B cell (primary cell): ENCODE data around the gene MSL3B.

ENCODE experiments used
- ATAC-seq: fragments of 200-7000 bp; cut with Tn5 transposase; one replicate; pipeline ENCODE4 v1.10.0; 2021; ENCODE audit warnings: low read depth, mild to moderate bottlenecking, moderate number of reproducible peaks, moderate library complexity
- CTCF ChIA-PET: fragments of 350-600 bp; sonication (Branson Sonifier 250); formaldehyde crosslinking; loops from one replicate; lab custom pipeline; 2021; ENCODE audit warnings: antibody characterized with exemption, inconsistent platforms; lab: Charles Lee
- POLR2A ChIA-PET: fragments of 350-600 bp; sonication (Branson Sonifier 250); formaldehyde crosslinking; loops from one replicate; lab custom pipeline; 2021; ENCODE audit warnings: antibody characterized with exemption; lab: Charles Lee
- DNase-seq: peaks from one replicate; pipeline ENCODE4 v3.0.0; 2013
- H2AFZ ChIP-seq: 2 replicates; pipeline ENCODE4 v1.6.1; 2012; ENCODE audit warnings: mild to moderate bottlenecking, low read depth, low read length; ENCODE audit not compliant: insufficient read depth, poor library complexity, severe bottlenecking
- H3K27ac ChIP-seq, 2 donors: 1 replicate in 1 of 2; 2 replicates in 1 of 2; pipeline ENCODE4 v1.5.1; 2012 to 2013; ENCODE audit warnings: low read length in 2 of 2, mild to moderate bottlenecking in 2 of 2, moderate library complexity in 1 of 2
- H3K27me3 ChIP-seq, 4 experiments: fragments of 200-600 bp in 1 of 4; sonication (generic) in 1 of 4; replicated peaks in 1 of 4; 1 replicate in 2 of 4; 2 replicates in 2 of 4; pipeline versions ENCODE4 v1.6.1 to v1.7.0; 2013 to 2016; ENCODE audit warnings: low read length in 3 of 4, mild to moderate bottlenecking in 2 of 4, mixed read lengths in 1 of 4, moderate library complexity in 1 of 4; ENCODE audit not compliant: insufficient read depth in 4 of 4, control insufficient read depth in 3 of 4; ENCODE audit errors: control extremely low read depth in 1 of 4
- H3K36me3 ChIP-seq, 2 experiments: replicated peaks in 1 of 2; 1 replicate in 1 of 2; 2 replicates in 1 of 2; pipeline versions ENCODE4 v1.6.1 to v1.7.1; 2013; ENCODE audit warnings: low read length in 1 of 2; ENCODE audit not compliant: insufficient read depth in 2 of 2, control insufficient read depth in 1 of 2; ENCODE audit errors: control extremely low read depth in 1 of 2, extremely low read depth in 1 of 2
- H3K4me1 ChIP-seq, 2 donors: fragments of 200-600 bp in 1 of 2; sonication (generic) in 1 of 2; 1 replicate in 1 of 2; 2 replicates in 1 of 2; pipeline versions ENCODE4 v1.5.1 to v1.6.1; 2013 to 2017; ENCODE audit warnings: low read length in 2 of 2; ENCODE audit not compliant: control insufficient read depth in 2 of 2, insufficient read depth in 2 of 2
- H3K4me2 ChIP-seq: replicated peaks from 2 replicates; pipeline ENCODE3; 2012; ENCODE audit warnings: mild to moderate bottlenecking, low read depth, low read length; ENCODE audit not compliant: poor library complexity, severe bottlenecking
- H3K4me3 ChIP-seq, 5 experiments: fragments of 200-600 bp in 1 of 5; sonication (generic) in 1 of 5; 1 replicate in 3 of 5; 2 replicates in 2 of 5; pipeline versions ENCODE4 v1.5.1 to v1.7.0; 2011 to 2016; ENCODE audit warnings: low read length in 4 of 5, mild to moderate bottlenecking in 4 of 5, low read depth in 2 of 5, control low read depth in 1 of 5, moderate library complexity in 1 of 5; ENCODE audit not compliant: insufficient read depth in 1 of 5; ENCODE audit errors: control extremely low read depth in 1 of 5, extremely low read depth in 1 of 5
- H3K79me2 ChIP-seq: fragments of 200-600 bp; sonication (generic); one replicate; pipeline ENCODE4 v1.6.0; 2016; ENCODE audit warnings: low read length; ENCODE audit not compliant: control insufficient read depth, insufficient read depth
- H3K9ac ChIP-seq: fragments of 200-600 bp; sonication (generic); 2 replicates; pipeline ENCODE4 v1.6.1; 2017; ENCODE audit warnings: mild to moderate bottlenecking, low read length, moderate library complexity
- H3K9me3 ChIP-seq, 3 donors: one replicate each; pipeline versions ENCODE4 v1.6.1 to v1.7.1; 2013; ENCODE audit warnings: low read length in 2 of 3; ENCODE audit not compliant: control insufficient read depth in 2 of 3, insufficient read depth in 1 of 3; ENCODE audit errors: control extremely low read depth in 1 of 3
- H4K20me1 ChIP-seq: 2 replicates; pipeline ENCODE4 v1.6.0; 2012; ENCODE audit warnings: mild to moderate bottlenecking, low read length; ENCODE audit not compliant: insufficient read depth, control insufficient read depth, poor library complexity, severe bottlenecking
- H3K27ac Mint-ChIP-seq: one replicate; pipeline ENCODE4 v1.8.0; 2021; ENCODE audit warnings: mixed read lengths
- H3K27me3 Mint-ChIP-seq: one replicate; pipeline ENCODE4 v1.8.0; 2021; ENCODE audit warnings: mixed read lengths
- H3K4me1 Mint-ChIP-seq: one replicate; pipeline ENCODE4 v1.8.0; 2021; ENCODE audit warnings: mixed read lengths
- H3K4me3 Mint-ChIP-seq: one replicate; pipeline ENCODE4 v1.8.0; 2021; ENCODE audit warnings: mixed read lengths
- H3K9me3 Mint-ChIP-seq: one replicate; pipeline ENCODE4 v1.8.0; 2022; ENCODE audit warnings: mixed read lengths; ENCODE audit not compliant: insufficient read depth
- EZH2 ChIP-seq: IDR thresholded peaks from 2 replicates; pipeline ENCODE4 v1.6.1; 2012; ENCODE audit warnings: borderline replicate concordance, low read depth, mild to moderate bottlenecking, moderate library complexity, low read length; ENCODE audit not compliant: insufficient read depth, poor library complexity, severe bottlenecking
- WGBS: methylation state at CpG from one replicate; pipeline ENCODE4 v1.1.5; 2013; ENCODE audit warnings: missing lambda C conversion rate; ENCODE audit not compliant: insufficient coverage; 5-methylcytosine and 5-hydroxymethylcytosine counted together
- intact Hi-C: fragments of 100-400 bp; cut with micrococcal nuclease; formaldehyde crosslinking; loops from one replicate; pipeline ENCODE4 v1.10.0; 2022
- TF ChIP-seq, protein P1 (sequence below): fragments of 200-600 bp; IDR thresholded peaks from one replicate; pipeline ENCODE4 v1.8.0; 2022; ENCODE audit warnings: antibody characterized with exemption, mild to moderate bottlenecking

MSL3B gene

DNA sequence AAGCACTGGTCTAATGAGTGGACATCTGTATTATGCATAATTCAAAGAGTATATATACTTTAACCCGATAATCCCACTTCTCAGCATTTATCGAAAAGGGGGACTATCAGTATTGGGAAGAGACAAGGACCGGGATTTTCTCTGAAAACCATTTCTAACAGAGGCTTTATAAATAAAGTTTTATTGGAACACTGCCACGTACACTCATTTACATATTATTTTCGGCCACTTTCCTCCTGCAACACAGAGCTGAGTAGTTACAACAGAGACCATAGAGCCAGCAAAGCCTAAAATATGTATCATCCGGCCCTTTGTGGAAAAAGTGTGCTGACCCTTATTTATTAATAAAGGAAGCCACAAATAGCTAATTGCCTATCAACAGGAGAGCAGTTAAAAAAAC, 17.0 kb downstream of the MSL3B start:
- POLR2A ChIA-PET: no interaction called here
- peaks cover 16% of the 10 kb centered on the region for H3K79me2 ChIP-seq

DNA sequence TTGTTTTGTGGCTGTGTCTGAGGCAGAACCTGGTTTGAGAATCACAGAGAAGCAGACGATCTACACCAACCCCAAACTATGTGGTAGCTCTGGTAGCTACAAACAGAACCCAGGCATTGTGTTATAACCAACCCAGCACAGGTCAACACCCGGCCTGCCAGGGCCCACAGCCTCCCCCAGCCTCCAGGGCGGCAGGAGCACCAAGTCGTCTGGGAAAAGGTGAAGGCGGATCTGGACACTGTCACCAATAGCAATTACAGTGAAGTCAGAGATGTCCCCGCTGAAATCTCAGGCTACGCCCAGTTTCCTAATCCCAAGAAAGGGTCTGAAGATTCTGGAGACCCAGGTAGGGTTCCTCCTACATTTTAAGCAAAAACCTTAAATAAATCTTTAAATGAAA, 17.4 kb downstream of the MSL3B start:
- no peak overlapping the region for H3K4me3 Mint-ChIP-seq
- Histone ChIP-seq H3K9ac (no peak overlapping the region), H4K20me1 (no peaks in the 10 kb centered on the region), H3K27me3 (no peaks in the 10 kb centered on the region), H3K36me3 (no peaks in the 10 kb centered on the region), H3K4me1 (peaks cover 6 to 13% of the 10 kb centered on the region in 2 donors), H3K27ac (no peak overlapping the region), H3K4me3 (no peak overlapping the region), H3K9me3 (no peaks in the 10 kb centered on the region), H3K4me2 (no peak overlapping the region), H3K79me2 (peaks cover 16% of the 10 kb centered on the region), H2AFZ (no peak overlapping the region)
- DNase-seq (no peak), ATAC-seq (no peak)
- WGBS: 98% methylated on average over 6 of the region's 7 CpGs
- intact Hi-C loops: no loop called here
- H3K4me1 Mint-ChIP-seq: peaks cover 19% of the 10 kb centered on the region
- no peaks in the 10 kb centered on the region for H3K9me3 Mint-ChIP-seq
- H3K27ac Mint-ChIP-seq: no peak overlapping the region
- TF ChIP-seq, protein P1, sequence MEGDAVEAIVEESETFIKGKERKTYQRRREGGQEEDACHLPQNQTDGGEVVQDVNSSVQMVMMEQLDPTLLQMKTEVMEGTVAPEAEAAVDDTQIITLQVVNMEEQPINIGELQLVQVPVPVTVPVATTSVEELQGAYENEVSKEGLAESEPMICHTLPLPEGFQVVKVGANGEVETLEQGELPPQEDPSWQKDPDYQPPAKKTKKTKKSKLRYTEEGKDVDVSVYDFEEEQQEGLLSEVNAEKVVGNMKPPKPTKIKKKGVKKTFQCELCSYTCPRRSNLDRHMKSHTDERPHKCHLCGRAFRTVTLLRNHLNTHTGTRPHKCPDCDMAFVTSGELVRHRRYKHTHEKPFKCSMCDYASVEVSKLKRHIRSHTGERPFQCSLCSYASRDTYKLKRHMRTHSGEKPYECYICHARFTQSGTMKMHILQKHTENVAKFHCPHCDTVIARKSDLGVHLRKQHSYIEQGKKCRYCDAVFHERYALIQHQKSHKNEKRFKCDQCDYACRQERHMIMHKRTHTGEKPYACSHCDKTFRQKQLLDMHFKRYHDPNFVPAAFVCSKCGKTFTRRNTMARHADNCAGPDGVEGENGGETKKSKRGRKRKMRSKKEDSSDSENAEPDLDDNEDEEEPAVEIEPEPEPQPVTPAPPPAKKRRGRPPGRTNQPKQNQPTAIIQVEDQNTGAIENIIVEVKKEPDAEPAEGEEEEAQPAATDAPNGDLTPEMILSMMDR: no peak
- no peak for TF ChIP-seq EZH2
- H3K27me3 Mint-ChIP-seq: peaks cover 7% of the 10 kb centered on the region
- CTCF ChIA-PET: no interaction called here
- POLR2A ChIA-PET: no interaction called here

More for the DNA sequence above, 17.0 kb downstream of the MSL3B start:
- Mint-ChIP-seq H3K27me3 (peaks cover 7% of the 10 kb centered on the region), H3K9me3 (no peaks in the 10 kb centered on the region), H3K27ac (no peak overlapping the region), H3K4me3 (no peak overlapping the region), H3K4me1 (peaks cover 17% of the 10 kb centered on the region)
- DNase-seq (no peak), ATAC-seq (no peak)
- H3K36me3 ChIP-seq: no peaks in the 10 kb centered on the region
- CTCF ChIA-PET: no interaction called here
- intact Hi-C loops: no loop called here
- no peaks in the 10 kb centered on the region for H4K20me1 ChIP-seq
- WGBS: no CpG with 5 or more reads among the region's 6 CpGs
- no peaks in the 10 kb centered on the region for H3K27me3 ChIP-seq
- no peak overlapping the region for H3K4me2 ChIP-seq
- no peak overlapping the region for H3K27ac ChIP-seq
- no peak overlapping the region for H3K9ac ChIP-seq
- H2AFZ ChIP-seq: no peak overlapping the region
- no peak overlapping the region for H3K4me3 ChIP-seq
- H3K4me1 ChIP-seq: peaks cover 6 to 13% of the 10 kb centered on the region in 2 donors
- no peak for TF ChIP-seq EZH2
- TF ChIP-seq, protein P1: no peak
- no peaks in the 10 kb centered on the region for H3K9me3 ChIP-seq
